Measurements from ENCODE around the gene METTL18.

METTL18 gene

GRCh38 chr1:169784102-169784501 lies 10.6 kb downstream of the METTL18 start:
- no peak for DNase-seq

DNA sequence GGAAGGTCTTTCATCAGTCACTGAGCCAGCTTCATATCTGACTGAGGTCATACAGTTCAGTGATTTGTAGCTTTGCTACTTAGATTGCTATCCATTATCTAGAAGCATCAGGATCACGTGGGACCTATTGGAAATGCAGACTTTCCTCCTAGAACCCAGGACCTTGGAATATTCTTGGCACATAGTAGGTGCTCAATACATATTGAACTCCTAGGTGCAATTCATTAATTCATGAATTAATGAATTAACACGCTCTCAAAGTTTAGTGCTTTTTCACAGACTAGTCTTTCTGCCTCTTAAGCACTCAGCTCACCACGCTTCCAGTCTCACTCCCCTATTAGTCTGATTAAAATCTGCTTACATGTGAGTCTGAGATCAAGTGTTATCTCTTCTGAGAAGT lies 12.1 kb downstream of the METTL18 start:
- DNase-seq, result no peak

DNA sequence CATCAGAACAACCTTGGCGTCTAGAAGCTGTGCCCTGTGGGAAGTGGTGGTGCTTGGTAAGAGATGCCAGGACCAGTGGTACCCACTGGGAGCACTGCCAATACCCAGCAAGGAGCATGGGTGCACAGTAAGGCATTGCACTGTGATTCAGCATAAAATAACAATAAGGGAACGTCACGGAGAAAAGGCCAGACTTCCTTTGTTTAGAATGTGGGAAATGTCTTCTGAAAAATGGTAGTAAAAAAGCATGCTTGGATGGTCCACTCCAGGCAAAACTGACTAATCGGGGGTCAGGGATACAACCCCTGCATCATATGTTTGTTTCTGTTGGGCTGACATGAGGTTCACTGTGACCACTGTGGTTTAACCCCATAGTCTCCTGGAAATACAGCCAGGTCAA lies 14.7 kb downstream of the METTL18 start:
- DNase-seq, result no peak

- no peak for DNase-seq
Measured at GRCh38 chr1:169779150-169779549, 15.6 kb downstream of the METTL18 start.

DNA sequence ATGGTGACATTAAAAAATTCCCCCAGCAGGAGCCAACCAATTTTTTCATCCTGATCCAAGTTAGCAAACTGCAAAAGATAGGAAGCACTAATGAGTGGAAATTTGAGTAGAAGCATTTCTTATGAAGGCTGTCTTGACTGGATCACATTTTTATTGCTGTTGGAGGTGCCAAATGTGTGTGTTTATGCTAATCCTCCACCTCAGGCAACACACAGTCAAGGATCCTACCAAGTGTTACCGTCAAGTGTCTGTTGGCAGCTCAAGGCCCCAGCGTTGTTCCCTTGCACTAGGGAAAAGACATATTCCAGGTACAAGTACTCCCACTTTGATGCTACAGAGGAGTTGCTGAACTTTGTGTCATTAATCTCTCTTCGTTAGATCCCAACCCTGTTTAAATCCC lies 18.3 kb downstream of the METTL18 start:
- DNase-seq, result no peak

DNA sequence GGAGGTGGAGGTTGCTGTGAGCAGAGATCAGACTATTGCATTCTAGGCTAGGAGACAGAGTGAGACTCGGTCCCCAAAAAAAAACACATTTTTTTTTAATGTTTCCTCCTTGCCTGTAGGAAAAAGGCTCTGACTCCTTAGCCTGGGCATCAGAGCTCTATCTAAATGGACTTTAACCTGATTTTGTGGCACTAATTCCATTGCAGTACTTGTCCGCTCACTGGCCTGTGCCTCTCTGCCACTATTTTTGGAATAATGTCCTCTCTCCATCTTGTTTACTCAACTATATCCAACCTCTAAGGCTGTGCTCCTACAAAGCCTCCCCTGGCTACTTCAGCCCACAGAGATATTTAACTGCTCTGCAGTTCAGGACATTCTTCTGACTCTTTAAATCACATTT lies 26.5 kb downstream of the METTL18 start:
- DNase-seq, result no peak

DNA sequence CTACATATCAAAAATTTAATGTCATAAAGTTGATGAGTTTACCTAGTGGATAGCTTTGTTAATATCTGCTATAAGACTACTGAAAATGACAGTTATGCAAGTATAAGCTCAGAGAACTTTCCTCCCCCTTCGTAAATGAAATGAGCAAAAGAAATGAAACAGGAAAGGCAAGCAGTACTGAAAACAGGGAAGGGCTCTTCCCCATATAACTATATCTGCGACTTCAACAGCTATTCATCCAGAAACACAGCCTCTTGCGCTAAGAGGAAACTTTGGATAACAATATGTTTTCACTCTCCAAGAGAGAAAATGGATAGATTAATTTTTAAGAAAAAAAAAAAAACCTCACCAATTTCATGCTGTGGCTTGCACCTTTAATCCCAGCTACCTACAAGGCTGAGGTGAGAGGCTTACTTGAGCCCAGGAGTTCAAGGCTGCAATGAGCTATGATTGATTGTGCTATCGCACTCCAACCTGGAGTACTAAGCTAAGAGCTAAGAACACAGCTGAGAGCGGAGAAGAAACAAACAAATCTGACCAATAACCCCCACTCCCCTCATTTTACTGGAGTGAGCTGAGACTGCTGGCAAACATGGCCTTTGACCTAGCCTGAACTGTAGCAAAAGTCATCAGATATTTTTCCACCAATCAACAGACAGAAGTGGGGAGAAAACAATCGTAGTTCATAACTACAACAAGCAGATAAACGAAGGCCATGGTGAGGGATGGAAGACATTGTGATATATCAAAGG lies 29.0 kb downstream of the METTL18 start:
- DNase-seq, result no peak

DNA sequence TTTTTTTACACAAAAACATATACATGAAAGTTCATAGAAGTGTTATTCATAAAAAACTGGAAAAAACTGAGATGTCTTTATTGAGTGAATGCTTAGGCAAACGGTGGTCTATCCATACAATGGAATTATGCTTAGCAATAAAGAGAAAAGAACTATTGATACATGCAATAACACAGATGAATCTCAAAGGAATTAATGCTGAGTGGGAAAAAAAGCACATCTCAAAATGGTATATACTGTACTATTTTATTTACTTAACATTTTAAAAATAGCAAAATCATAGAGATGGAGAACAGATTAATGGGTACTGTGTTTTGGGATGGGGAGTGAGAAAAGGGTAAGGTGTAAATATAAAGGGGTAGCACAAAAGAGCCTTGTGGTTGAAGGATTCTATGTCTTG lies 29.8 kb downstream of the METTL18 start:
- no peak for DNase-seq

DNA sequence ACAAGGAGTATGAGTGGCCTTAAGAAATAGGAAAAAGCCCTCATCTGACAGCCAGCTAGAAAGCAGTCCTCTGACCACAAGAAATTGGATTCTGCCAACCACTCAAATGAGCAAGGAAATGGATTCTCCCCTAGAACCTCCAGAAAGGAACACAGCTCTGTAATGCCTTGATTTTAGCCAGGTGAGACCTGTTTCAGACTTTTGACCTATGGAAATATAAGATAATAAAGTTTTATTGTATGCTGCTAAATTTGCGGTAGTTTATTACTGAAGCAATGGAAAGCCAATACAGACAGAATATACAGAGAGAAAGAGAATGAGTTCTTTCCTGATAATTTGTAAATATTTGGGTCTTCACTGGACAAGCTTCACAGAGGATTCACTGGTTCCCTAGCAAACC lies 32.0 kb downstream of the METTL18 start:
- no peak for DNase-seq

- DNase-seq, result no peak
Measured at GRCh38 chr1:169759038-169759437, 35.7 kb downstream of the METTL18 start.

DNA sequence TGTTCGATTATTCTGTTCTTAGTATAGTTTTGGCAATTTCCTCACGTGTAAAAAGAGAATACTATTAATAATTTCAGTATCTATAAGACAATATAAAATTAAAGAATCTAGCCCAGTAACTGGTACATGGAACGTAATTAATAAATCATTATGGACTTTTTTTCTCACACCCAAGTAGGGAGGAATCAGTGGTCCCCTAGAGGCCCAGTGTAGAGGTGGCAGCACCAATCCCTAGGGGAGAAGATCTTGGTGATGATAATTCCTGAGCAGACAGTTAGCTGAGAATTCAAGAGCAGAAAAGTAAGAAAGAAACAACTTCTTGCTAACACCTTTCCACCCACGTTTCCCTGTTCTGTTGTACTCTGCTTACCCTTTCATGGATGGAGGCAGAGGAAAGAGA lies 41.2 kb downstream of the METTL18 start:
- DNase-seq, result no peak

GRCh38 chr1:169750041-169750440 lies 44.7 kb downstream of the METTL18 start:
- DNase-seq, result no peak

DNA sequence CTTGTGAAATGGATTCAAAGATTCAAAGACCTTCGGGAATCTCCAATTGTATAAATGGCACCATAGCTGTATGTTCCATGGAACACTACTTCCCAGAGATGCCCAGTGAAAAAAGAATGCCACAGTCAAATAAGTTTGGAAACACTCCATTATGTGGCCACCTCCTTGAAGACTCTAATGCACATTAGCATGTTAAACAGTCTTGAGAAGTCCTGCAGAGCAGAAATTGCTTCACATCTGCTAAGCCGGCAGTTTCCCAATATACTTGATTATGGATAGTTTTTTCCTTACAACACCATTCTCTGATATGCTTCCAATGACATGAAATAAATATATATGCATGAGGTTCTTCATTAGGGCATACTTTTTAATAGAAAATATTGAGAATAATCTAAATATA lies 48.2 kb downstream of the METTL18 start:
- no peak for DNase-seq

GRCh38 chr1:169745015-169745861 lies 49.5 kb downstream of the METTL18 start:
- no peak for DNase-seq
